Measurements from ENCODE around the gene SYCE3.

- TF ChIP-seq ZNF70 (CRISPR knock-in tag; IDR thresholded peaks at IDR 0.05) (no peak), PPARA (CRISPR knock-in tag; IDR thresholded peaks at IDR 0.05; ENCODE audit: borderline replicate concordance) (no peak), ZFP3 (CRISPR knock-in tag; IDR thresholded peaks at IDR 0.05) (no peak), ZNF8 (CRISPR knock-in tag; IDR thresholded peaks at IDR 0.05) (no peak), ARNTL (CRISPR knock-in tag; IDR thresholded peaks at IDR 0.05; ENCODE audit: borderline replicate concordance, low read depth) (no peak), TCF4 (CRISPR knock-in tag; IDR thresholded peaks at IDR 0.05; ENCODE audit: borderline replicate concordance) (no peak), RARB (CRISPR knock-in tag; IDR thresholded peaks at IDR 0.05) (no peak)
- TF ChIP-seq, protein P1, sequence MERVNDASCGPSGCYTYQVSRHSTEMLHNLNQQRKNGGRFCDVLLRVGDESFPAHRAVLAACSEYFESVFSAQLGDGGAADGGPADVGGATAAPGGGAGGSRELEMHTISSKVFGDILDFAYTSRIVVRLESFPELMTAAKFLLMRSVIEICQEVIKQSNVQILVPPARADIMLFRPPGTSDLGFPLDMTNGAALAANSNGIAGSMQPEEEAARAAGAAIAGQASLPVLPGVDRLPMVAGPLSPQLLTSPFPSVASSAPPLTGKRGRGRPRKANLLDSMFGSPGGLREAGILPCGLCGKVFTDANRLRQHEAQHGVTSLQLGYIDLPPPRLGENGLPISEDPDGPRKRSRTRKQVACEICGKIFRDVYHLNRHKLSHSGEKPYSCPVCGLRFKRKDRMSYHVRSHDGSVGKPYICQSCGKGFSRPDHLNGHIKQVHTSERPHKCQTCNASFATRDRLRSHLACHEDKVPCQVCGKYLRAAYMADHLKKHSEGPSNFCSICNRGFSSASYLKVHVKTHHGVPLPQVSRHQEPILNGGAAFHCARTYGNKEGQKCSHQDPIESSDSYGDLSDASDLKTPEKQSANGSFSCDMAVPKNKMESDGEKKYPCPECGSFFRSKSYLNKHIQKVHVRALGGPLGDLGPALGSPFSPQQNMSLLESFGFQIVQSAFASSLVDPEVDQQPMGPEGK (CRISPR knock-in tag; IDR thresholded peaks at IDR 0.05; ENCODE audit: borderline replicate concordance) = no peak
- TF ChIP-seq, protein P2, sequence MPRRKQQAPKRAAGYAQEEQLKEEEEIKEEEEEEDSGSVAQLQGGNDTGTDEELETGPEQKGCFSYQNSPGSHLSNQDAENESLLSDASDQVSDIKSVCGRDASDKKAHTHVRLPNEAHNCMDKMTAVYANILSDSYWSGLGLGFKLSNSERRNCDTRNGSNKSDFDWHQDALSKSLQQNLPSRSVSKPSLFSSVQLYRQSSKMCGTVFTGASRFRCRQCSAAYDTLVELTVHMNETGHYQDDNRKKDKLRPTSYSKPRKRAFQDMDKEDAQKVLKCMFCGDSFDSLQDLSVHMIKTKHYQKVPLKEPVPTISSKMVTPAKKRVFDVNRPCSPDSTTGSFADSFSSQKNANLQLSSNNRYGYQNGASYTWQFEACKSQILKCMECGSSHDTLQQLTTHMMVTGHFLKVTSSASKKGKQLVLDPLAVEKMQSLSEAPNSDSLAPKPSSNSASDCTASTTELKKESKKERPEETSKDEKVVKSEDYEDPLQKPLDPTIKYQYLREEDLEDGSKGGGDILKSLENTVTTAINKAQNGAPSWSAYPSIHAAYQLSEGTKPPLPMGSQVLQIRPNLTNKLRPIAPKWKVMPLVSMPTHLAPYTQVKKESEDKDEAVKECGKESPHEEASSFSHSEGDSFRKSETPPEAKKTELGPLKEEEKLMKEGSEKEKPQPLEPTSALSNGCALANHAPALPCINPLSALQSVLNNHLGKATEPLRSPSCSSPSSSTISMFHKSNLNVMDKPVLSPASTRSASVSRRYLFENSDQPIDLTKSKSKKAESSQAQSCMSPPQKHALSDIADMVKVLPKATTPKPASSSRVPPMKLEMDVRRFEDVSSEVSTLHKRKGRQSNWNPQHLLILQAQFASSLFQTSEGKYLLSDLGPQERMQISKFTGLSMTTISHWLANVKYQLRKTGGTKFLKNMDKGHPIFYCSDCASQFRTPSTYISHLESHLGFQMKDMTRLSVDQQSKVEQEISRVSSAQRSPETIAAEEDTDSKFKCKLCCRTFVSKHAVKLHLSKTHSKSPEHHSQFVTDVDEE (CRISPR knock-in tag; IDR thresholded peaks at IDR 0.05) = no peak
- TF ChIP-seq, protein P3, sequence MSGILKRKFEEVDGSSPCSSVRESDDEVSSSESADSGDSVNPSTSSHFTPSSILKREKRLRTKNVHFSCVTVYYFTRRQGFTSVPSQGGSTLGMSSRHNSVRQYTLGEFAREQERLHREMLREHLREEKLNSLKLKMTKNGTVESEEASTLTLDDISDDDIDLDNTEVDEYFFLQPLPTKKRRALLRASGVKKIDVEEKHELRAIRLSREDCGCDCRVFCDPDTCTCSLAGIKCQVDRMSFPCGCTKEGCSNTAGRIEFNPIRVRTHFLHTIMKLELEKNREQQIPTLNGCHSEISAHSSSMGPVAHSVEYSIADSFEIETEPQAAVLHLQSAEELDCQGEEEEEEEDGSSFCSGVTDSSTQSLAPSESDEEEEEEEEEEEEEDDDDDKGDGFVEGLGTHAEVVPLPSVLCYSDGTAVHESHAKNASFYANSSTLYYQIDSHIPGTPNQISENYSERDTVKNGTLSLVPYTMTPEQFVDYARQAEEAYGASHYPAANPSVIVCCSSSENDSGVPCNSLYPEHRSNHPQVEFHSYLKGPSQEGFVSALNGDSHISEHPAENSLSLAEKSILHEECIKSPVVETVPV (CRISPR knock-in tag; IDR thresholded peaks at IDR 0.05) = no peak
Observed at GRCh38 chr22:50585238-50585637, 22.5 kb upstream of the SYCE3 start.

All from SK-N-SH treated with all-trans-retinoic acid at 6 μM for 48 hours (cell line).